ENCODE measurements around the gene KRTAP5-4.
"Not testable (repeated sequence)": the region's sequence is repeated elsewhere in the genome, so short reads cannot be mapped to it uniquely, and the experiment has no call there.

KRTAP5-4 gene

GRCh38 chr11:1624621-1625020 lies 2.7 kb upstream of the KRTAP5-4 start:
- FAIRE-seq = no peak

DNA sequence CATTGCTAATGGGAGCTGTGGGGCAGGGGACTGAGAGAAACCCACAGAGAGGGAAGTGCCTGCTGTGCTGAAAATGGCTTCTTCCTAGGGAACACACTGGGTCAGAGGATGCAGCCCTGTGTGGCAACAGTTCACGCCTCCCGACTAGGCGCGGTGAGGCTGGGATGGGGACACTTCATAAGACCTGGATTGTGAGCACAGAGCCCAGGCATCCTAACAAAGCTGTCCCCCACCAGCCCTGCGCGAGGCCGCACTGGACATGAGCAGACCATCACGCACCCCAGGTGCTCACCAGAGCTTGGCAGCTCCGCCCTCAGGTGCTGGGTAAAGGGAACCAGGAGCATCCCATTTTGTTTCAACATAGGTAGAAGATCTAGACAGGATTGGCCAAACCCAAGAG lies 1.8 kb upstream of the KRTAP5-4 start:
- TF ChIP-seq PAX5 (IDR thresholded peaks at IDR 0.05; ENCODE audit: insufficient read depth, low read length, severe bottlenecking) (no peak), POLR2AphosphoS5 (IDR thresholded peaks at IDR 0.05; ENCODE audit: low read depth, low read length) (no peak), SPI1 (IDR thresholded peaks at IDR 0.05; ENCODE audit: low read depth, low read length) (no peak), TAF1 (IDR thresholded peaks at IDR 0.05; ENCODE audit: low read depth, low read length) (no peak), POU2F2 (IDR thresholded peaks at IDR 0.05; ENCODE audit: low read depth, low read length) (no peak)
- FAIRE-seq (no peak), DNase-seq (ENCODE audit: insufficient read length, low spot score) (no peak)

More at GRCh38 chr11:1624621-1625020, 2.7 kb upstream of the KRTAP5-4 start:
- TF ChIP-seq POLR2A (IDR thresholded peaks at IDR 0.05; ENCODE audit: low read depth, low read length) (no peak), TAF1 (IDR thresholded peaks at IDR 0.05; ENCODE audit: low read depth, low read length) (no peak), PAX5 (IDR thresholded peaks at IDR 0.05; ENCODE audit: insufficient read depth, low read length, severe bottlenecking) (no peak), SPI1 (IDR thresholded peaks at IDR 0.05; ENCODE audit: low read depth, low read length) (no peak), POU2F2 (IDR thresholded peaks at IDR 0.05; ENCODE audit: low read depth, low read length) (no peak), POLR2AphosphoS5 (IDR thresholded peaks at IDR 0.05; ENCODE audit: low read depth, low read length) (no peak)
- DNase-seq (ENCODE audit: insufficient read length, low spot score) = no peak

GRCh38 chr11:1619449-1619848 lies 2.5 kb downstream of the KRTAP5-4 start:
- DNase-seq (ENCODE audit: insufficient read length, low spot score) (no peak), FAIRE-seq (no peak)
- TF ChIP-seq SPI1 (IDR thresholded peaks at IDR 0.05; ENCODE audit: low read depth, low read length) (no peak), POLR2A (IDR thresholded peaks at IDR 0.05; ENCODE audit: low read depth, low read length) (no peak), POU2F2 (IDR thresholded peaks at IDR 0.05; ENCODE audit: low read depth, low read length) (no peak), TAF1 (IDR thresholded peaks at IDR 0.05; ENCODE audit: low read depth, low read length) (no peak), POLR2AphosphoS5 (IDR thresholded peaks at IDR 0.05; ENCODE audit: low read depth, low read length) (no peak), PAX5 (IDR thresholded peaks at IDR 0.05; ENCODE audit: insufficient read depth, low read length, severe bottlenecking) (no peak)

- FAIRE-seq (no peak), DNase-seq (ENCODE audit: insufficient read length, low spot score) (no peak)
- TF ChIP-seq POLR2A (IDR thresholded peaks at IDR 0.05; ENCODE audit: low read depth, low read length) = no peak
- no peak for TF ChIP-seq SPI1 (IDR thresholded peaks at IDR 0.05; ENCODE audit: low read depth, low read length)
- no peak for TF ChIP-seq TAF1 (IDR thresholded peaks at IDR 0.05; ENCODE audit: low read depth, low read length)
- no peak for TF ChIP-seq POU2F2 (IDR thresholded peaks at IDR 0.05; ENCODE audit: low read depth, low read length)
- no peak for TF ChIP-seq PAX5 (IDR thresholded peaks at IDR 0.05; ENCODE audit: insufficient read depth, low read length, severe bottlenecking)
- TF ChIP-seq POLR2AphosphoS5 (IDR thresholded peaks at IDR 0.05; ENCODE audit: low read depth, low read length) = no peak
Measured at GRCh38 chr11:1618231-1618630, 3.7 kb downstream of the KRTAP5-4 start.

DNA sequence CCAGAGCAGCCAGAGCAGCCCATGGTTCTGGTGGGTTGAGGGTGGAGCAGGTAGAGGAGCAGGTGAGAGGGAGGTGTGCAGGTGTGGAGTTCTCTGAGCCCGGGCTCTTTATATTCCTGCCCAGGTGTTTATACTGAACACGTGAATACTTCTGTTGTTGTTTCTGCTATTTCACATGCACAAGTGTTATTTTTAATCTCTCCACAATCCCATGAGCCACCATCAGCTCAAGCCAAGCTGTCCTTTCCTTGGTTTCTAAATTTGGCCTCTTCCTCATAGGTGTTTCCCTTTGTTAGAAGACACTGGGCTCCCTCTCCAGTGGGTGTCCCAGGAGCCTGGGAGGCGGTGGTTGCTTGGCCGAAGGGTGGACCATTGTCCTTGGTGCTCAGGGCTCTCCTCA lies 13.6 kb downstream of the KRTAP5-4 start, which contains the start of gene KRTAP5-3:
Gene KRTAP5-3 (minus strand): TSS at position 101 of the 400 bp plus-strand sequence. CDS start 78 bp downstream, at position 23.
- FAIRE-seq = no peak
- DNase-seq (ENCODE audit: insufficient read length, low spot score) = no peak
- TF ChIP-seq POU2F2 (IDR thresholded peaks at IDR 0.05; ENCODE audit: low read depth, low read length) = no peak
- TF ChIP-seq SPI1 (IDR thresholded peaks at IDR 0.05; ENCODE audit: low read depth, low read length) = no peak
- no peak for TF ChIP-seq POLR2A (IDR thresholded peaks at IDR 0.05; ENCODE audit: low read depth, low read length)
- TF ChIP-seq TAF1 (IDR thresholded peaks at IDR 0.05; ENCODE audit: low read depth, low read length) = no peak
- TF ChIP-seq POLR2AphosphoS5 (IDR thresholded peaks at IDR 0.05; ENCODE audit: low read depth, low read length) = no peak
- no peak for TF ChIP-seq PAX5 (IDR thresholded peaks at IDR 0.05; ENCODE audit: insufficient read depth, low read length, severe bottlenecking)

- not testable (repeated sequence) for FAIRE-seq
Measured at GRCh38 chr11:1607901-1608300, 14.0 kb downstream of the KRTAP5-4 start.

GRCh38 chr11:1607156-1607845 lies 14.6 kb downstream of the KRTAP5-4 start:
- FAIRE-seq = not testable (repeated sequence)

More at GRCh38 chr11:1607901-1608300, 14.0 kb downstream of the KRTAP5-4 start:
- not testable (repeated sequence) for DNase-seq (ENCODE audit: insufficient read length, low spot score)

GRCh38 chr11:1605923-1606322 lies 16.0 kb downstream of the KRTAP5-4 start:
- TF ChIP-seq SPI1 (IDR thresholded peaks at IDR 0.05; ENCODE audit: low read depth, low read length) = peak; percentile 66
- peak; percentile 88 for FAIRE-seq
- peak; percentile 75 for DNase-seq (ENCODE audit: insufficient read length, low spot score)

More at GRCh38 chr11:1607156-1607845, 14.6 kb downstream of the KRTAP5-4 start:
- not testable (repeated sequence) for DNase-seq (ENCODE audit: insufficient read length, low spot score)

- TF ChIP-seq PAX5 (IDR thresholded peaks at IDR 0.05; ENCODE audit: insufficient read depth, low read length, severe bottlenecking) (no peak), POU2F2 (IDR thresholded peaks at IDR 0.05; ENCODE audit: low read depth, low read length) (no peak), SPI1 (IDR thresholded peaks at IDR 0.05; ENCODE audit: low read depth, low read length) (no peak), POLR2A (IDR thresholded peaks at IDR 0.05; ENCODE audit: low read depth, low read length) (no peak), POLR2AphosphoS5 (IDR thresholded peaks at IDR 0.05; ENCODE audit: low read depth, low read length) (no peak), TAF1 (IDR thresholded peaks at IDR 0.05; ENCODE audit: low read depth, low read length) (no peak)
- no peak for DNase-seq (ENCODE audit: insufficient read length, low spot score)
- no peak for FAIRE-seq
Measured at GRCh38 chr11:1604711-1605110, 17.2 kb downstream of the KRTAP5-4 start.

DNA sequence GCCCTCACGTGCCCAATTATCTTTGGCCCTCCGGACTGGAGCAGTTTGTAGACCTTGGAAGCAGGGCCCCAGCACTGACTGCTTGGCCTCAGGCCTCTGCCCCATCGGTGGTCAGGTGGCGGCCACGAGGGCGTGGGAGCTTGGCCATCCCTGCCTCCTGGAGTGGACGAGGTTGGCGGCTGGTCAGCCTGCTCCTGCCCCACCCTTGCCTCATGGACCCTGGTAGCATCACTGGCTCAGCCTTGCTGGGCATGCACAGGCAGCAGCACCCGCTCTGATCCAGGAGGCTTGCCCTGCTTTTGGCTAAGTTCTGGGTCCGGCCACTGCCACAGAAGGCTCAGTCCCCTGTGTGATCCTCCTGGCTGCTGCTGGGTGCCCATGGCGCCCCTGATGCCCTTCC lies 17.8 kb downstream of the KRTAP5-4 start:
- DNase-seq (ENCODE audit: insufficient read length, low spot score) (no peak), FAIRE-seq (no peak)
- no peak for TF ChIP-seq POU2F2 (IDR thresholded peaks at IDR 0.05; ENCODE audit: low read depth, low read length)
- no peak for TF ChIP-seq PAX5 (IDR thresholded peaks at IDR 0.05; ENCODE audit: insufficient read depth, low read length, severe bottlenecking)
- no peak for TF ChIP-seq POLR2AphosphoS5 (IDR thresholded peaks at IDR 0.05; ENCODE audit: low read depth, low read length)
- TF ChIP-seq POLR2A (IDR thresholded peaks at IDR 0.05; ENCODE audit: low read depth, low read length) = no peak
- TF ChIP-seq SPI1 (IDR thresholded peaks at IDR 0.05; ENCODE audit: low read depth, low read length) = no peak
- TF ChIP-seq TAF1 (IDR thresholded peaks at IDR 0.05; ENCODE audit: low read depth, low read length) = no peak
